Gastroesophageal sphincter (tissue), 3 donors: ENCODE data around the gene USP15.

Source experiments
- POLR2A ChIP-seq, 2 donors: fragments of 450-650 bp; IDR thresholded peaks; one replicate each; pipeline ENCODE4 v1.6.1; 2017; ENCODE audit warnings: antibody characterized with exemption in 2 of 2, mild to moderate bottlenecking in 2 of 2, moderate library complexity in 1 of 2
- TF ChIP-seq, protein P1 (sequence below), 4 experiments: fragments of 200-600 bp in 2 of 4; fragments of 450-650 bp in 2 of 4; sonication (generic) in 1 of 4; IDR thresholded peaks; one replicate each; pipeline ENCODE4 v1.5.1; 2017 to 2019; ENCODE audit warnings: antibody characterized with exemption in 4 of 4, mild to moderate bottlenecking in 2 of 4, moderate library complexity in 2 of 4

DNA sequence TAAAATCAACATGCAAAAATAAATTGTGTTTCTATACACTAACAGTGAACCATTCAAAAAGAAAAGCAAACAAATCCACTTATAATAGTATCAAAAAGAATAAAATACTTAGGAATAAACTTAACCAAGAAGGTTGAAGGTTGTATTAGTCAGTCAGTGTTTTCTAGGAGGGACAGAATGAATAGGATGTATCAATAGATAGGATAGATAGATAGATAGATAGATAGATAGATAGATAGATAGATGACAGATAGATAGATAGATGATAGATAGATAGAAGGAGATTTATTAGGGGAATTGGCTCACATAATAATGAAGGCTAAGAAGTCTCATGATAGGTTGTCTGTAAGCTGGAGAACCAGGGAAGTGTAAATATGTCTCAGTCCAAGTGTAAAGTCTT lies 169.3 kb downstream of the USP15 start:
- TF ChIP-seq, protein P1, sequence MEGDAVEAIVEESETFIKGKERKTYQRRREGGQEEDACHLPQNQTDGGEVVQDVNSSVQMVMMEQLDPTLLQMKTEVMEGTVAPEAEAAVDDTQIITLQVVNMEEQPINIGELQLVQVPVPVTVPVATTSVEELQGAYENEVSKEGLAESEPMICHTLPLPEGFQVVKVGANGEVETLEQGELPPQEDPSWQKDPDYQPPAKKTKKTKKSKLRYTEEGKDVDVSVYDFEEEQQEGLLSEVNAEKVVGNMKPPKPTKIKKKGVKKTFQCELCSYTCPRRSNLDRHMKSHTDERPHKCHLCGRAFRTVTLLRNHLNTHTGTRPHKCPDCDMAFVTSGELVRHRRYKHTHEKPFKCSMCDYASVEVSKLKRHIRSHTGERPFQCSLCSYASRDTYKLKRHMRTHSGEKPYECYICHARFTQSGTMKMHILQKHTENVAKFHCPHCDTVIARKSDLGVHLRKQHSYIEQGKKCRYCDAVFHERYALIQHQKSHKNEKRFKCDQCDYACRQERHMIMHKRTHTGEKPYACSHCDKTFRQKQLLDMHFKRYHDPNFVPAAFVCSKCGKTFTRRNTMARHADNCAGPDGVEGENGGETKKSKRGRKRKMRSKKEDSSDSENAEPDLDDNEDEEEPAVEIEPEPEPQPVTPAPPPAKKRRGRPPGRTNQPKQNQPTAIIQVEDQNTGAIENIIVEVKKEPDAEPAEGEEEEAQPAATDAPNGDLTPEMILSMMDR (IDR thresholded peaks at IDR 0.05), result no peak
- no peak for TF ChIP-seq POLR2A (IDR thresholded peaks at IDR 0.05)
